GM19324 (cell line): Measurements from ENCODE around the gene SLC9A5.
A peak's percentile ranks its signal among the peaks of the same experiment; 100 is the strongest.

ENCODE experiments used
- ATAC-seq: cut with Tn5 transposase; IDR thresholded peaks from one replicate; pipeline ENCODE4 v1.9.1; 2021; ENCODE audit warnings: mild to moderate bottlenecking, moderate library complexity; ENCODE audit not compliant: unreplicated experiment, low FRiP score

Gene SLC9A5

DNA sequence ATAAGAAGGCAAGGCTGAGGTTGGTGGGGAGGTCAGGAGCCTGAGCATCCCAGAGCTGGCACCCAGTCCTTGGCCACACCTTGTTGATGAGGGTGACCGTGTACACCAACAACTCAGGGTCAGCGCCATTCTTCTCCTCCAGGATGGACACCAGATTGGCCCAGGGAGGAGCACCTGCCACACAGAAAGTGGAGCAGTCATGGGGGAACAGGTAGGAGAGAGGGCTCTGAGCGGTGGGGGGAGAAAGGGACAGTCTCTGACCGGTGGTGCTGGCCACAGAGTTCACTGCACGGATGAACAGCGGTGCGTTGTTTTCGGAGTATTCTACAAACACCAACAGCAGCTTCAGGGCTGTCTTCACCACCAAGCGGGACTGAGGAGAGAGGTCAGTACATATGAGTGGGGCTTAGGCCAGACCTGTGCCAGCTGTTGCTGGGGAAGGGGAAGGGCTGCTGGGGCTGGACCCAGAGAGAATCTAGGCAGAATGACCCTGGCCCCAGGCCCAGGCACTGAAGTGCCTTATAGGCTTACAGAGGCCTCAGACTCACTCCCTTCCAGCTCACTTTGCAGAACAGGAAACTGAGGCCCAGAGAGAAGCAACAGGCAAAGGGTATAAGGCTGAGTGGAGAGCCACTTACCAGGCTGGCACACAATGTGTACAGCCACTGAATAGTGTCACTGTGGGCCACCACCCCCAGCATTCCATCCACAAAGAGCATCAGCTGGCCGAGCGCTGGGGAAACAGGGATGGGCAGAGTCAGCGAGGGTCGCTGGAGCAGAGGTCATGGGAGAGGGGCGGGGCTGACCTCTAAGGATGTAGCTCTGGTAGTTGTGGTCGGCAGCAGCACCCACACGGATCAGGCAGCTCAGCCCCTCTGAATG lies 11.1 kb upstream of the SLC9A5 start:
- no peak for ATAC-seq

DNA sequence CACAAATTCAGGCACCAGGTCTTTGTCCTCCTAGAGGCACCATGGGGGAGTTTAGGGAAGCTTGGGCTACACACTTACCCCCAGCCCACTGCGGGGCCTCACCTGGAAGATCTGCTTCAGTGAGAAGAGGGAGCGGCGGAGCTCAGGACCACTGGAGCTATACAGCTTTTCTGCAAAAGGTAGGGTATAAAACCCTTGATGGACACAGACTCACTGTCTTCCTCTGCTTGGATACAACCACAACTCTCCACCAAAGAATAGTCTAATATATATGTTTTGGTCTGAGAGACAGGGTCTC lies 10.6 kb upstream of the SLC9A5 start:
- no peak for ATAC-seq

DNA sequence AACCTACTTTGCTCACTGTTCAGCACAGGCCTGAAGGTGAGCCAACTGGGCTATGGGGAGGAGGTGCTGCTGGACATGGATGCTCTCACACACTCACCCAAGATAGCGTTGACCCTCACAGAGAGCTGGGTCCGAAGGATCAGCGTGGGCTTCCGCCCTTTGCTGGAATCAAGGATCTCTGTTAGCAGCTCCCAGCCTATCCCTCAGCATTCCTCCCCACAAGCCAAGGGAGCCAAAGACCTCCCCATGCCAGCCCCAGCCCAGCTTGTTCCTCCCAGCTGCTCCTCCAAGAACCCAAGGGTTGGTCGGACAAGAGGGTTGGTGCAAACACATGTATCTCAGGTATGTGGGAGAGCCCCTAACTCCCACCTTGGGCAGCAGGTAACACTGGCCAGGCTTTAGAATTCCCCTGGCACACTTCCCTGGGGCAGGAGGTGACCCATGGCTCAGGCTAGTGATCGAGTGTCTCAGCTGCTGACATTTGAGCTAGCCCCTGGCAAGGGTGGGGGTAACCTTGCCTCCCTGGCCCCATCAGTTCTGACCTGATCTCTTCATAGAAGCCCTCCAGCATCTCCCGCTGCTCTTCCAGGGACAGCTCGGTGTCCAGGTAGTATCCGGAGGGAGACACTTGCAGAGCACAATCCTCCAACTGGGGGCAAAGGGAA lies 9.8 kb upstream of the SLC9A5 start:
- no peak for ATAC-seq

DNA sequence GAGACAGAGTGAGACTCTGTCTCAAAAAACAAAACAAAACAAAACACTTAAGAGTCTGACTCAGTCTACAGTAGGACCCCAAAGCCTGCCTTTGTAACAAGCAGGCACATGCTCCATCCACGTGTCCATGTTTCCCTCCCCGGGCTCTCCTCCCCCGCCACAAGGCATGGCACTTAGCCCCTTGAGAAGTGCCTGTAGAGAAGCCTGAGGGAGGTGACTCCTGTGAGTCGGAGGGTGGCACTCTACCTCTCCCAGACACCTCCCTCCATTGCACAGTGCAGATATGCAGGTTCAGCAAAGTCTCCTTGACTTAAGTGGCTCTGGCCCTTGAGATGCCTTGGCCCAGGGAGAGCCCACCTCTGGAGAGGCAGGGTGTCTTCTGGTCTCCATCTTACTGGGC lies 8.3 kb upstream of the SLC9A5 start:
- no peak for ATAC-seq

DNA sequence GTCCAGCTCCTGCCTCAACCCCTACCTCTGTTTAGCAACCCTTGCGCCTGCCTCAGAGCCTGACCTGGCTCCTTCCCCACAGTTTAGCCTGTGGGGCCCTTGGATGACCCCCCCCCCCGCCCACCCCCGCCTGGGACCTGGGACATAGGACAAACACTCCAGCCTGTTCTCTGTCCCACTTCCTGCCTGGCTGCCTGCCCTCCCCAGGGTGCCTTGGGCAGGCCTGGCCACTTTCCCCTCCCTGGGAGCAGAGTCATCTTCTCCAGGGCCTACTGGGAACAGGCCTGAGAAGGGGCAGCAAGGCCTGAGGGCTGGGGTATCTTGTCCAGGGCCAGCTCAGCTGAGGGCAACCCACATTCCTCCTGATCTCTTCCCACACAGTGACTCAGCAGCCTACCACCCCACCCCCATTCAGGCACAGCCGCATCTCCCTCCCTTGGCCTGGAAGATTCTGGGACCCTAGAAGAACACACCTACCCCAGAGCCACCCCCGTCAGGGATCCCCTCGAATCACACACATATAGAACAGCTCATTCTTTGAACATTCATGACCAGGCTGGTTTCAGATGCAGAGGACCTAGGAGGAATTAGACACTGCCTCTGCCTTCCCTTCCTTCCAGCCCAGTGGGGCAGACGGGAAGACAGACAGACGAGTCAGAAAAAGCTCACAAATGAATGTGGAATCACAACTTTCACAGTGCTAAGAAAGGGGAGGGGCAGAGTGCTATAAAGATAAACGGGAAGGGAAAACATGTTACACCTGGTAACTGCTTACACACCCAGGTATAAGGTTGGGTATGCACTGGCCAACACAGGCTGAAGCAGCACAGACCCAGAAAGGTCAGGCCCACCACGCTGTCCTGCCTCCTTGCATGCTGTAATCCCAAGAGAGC lies 7.5 kb upstream of the SLC9A5 start:
- no peak for ATAC-seq

DNA sequence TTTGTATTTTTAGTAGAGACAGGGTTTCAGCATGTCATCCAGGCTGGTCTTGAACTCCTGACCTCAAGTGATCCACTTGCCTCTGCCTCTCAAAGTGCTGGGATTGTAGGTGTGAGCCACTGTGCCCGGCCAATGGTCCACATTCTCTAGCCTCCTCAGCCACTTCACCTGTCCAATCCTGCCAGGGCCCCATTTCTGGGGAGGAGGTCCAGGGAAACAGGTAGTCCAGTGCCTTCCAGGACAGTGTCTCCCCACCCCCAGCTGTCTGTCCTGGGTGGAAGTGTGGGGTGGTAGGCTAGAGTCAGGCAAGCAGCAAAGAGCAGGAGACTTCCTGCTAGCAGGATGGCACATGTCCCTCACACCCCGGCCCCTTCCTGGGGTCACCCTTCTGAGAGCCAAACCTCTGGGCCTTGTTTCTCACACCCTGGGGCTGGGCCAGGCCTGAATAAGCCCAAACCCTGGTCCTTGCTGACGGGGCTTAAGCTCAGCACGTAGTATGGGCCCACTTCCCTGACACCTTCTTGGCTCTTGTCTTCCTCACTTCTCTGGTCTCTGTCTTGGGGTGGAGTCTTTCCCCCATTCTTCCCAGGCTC lies 6.5 kb upstream of the SLC9A5 start:
- ATAC-seq: no peak

DNA sequence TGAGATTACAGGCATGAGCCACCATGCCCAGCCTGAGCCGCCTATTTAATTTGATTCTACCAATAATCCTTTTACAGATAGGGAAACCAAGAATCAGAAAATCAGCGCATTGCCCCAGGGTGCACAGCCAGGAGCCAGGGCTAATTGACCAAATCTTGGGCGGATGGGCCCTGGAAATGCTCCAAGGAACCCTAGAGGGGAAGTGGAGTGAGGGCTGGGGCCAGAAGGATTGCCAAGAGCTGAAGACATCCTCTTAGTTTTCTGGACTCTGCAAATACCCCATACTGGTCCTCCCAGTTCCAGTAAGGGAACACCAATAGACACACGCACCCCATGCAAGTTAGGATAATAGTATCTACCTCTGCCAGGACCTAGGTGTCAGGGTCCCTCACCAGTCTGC lies 5.3 kb upstream of the SLC9A5 start:
- ATAC-seq: no peak

DNA sequence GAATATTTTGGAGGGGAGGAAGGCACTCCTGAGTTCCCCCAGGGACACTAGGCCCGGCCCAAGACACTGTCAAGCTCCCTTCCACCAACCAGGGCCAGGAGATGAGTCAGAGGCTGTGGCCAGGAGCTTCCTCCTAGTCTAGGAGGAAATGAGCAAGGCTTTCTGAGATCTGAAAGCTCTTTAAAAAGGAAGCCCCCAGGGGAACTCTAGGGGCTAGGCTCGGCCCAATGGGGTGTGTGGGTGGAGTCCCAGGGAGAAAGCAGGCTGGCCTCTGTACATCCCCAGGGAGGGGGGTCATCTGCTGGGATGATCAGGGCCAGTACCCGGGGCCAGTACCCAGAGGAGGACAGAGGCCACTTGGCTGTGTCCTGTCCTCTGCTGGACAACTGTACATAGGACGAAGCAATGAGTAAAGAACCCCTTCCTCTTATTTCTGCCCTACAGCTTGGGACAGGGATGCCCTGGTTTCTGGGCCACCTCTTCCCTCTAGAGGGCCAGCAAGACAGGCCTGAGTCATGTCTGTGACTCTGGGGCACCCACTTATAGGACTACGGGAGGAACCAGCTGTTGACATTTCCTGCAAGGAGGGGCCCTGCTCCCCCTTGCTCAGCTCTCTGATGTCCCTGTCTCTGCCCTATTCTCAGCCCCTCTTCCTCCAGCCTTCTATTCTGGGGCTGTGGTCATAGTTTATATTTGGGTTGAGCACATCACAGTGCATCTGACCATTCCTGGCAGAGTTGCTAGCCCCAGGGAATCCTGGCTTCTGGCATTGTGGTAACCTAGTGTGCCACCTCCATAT lies 4.2 kb upstream of the SLC9A5 start:
- peak; percentile 32 for ATAC-seq

DNA sequence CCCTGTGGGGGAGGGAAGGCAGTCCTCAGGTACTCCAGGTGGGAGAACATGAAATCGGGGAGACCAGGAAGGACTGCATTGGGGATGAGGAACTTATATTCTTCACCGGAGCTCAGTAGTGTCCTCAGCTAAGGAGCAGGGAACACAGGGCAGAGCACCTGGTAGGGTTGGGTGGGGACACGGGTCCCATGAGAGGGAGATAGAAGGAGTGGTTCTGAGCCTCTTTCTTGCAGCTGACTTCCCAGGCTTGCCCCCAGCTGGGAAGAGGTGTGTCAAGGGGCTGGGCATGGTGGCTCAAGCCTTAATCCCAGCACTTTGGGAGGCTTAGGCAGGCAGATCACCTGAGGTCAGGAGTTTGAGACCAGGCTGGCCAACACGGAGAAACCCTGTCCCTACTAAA lies 3.6 kb upstream of the SLC9A5 start:
- no peak for ATAC-seq

DNA sequence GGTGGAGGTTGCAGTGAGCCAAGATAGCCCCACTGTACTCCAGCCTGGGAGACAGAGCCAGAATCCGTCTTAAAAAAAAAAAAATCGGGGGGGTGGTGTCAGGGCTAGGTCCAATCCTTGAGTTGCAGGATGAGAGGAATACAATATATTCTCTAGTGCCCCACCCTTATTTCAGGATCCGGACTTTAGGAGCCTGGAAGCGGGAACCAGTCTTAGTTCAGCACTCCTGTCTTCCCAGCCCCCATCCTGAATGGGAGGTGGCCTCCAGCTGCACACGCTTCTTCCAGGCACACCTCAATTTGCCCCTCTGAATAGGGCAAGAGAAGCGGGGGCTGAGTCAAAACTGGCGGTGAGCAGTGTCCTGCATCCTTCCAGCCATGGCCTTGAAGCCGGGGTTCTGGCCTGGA lies 3.1 kb upstream of the SLC9A5 start:
- ATAC-seq: no peak

DNA sequence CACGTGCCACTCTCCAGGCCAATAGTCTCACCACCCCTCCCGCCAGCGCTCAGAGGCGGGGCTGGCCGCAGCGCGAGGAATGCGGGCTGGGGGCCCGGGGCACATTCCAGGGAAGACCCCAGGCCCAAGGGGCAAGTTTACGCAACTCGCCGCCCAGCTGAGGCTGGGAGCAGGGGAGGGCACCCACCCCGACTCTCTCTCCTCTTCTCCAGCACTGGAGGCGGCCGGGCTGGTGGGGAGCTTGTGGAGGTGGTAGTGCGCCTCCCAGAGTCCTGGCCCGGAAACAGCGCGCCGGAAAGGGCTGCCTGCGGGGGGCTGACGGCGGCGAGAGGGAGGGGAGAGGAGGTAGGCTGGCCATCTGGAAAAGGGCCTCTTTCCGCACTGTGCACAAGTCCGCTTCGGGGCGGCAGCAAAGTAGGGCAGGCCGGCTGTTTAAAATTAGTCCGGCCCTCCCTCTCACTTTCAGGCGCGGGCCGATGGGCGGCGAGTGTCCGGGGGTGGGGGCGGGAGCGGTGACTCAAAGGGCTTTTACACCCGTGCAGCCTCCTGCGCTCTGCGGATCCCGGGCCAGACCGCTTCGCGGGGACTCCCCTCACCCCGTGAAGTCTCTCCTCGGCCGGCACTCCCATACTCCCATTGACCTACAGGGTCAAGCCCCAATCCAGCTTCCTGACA lies 2.6 kb upstream of the SLC9A5 start:
- peak; percentile 26 for ATAC-seq

DNA sequence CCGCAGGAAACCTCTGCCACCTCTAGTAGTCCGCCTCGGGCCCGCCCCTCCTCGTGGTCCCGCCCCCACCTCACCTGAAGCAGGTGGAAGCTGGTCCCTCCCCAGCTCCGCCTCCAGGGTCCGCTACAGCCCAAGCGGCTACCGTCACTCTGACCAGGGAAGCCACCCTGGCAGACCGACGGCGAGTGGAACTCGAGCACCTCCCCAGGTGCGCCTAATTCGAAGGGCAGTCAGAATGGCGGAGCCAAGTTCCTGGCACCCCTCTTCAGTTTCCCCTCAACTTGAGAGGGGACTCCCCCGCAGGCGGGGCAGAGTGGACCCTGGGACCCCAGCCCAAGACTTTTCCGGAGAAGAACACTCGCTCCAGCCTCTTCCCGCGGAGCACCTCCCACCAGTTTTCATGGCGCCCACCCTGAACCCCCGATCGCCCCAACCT lies 2.0 kb upstream of the SLC9A5 start:
- ATAC-seq: peak; percentile 10

DNA sequence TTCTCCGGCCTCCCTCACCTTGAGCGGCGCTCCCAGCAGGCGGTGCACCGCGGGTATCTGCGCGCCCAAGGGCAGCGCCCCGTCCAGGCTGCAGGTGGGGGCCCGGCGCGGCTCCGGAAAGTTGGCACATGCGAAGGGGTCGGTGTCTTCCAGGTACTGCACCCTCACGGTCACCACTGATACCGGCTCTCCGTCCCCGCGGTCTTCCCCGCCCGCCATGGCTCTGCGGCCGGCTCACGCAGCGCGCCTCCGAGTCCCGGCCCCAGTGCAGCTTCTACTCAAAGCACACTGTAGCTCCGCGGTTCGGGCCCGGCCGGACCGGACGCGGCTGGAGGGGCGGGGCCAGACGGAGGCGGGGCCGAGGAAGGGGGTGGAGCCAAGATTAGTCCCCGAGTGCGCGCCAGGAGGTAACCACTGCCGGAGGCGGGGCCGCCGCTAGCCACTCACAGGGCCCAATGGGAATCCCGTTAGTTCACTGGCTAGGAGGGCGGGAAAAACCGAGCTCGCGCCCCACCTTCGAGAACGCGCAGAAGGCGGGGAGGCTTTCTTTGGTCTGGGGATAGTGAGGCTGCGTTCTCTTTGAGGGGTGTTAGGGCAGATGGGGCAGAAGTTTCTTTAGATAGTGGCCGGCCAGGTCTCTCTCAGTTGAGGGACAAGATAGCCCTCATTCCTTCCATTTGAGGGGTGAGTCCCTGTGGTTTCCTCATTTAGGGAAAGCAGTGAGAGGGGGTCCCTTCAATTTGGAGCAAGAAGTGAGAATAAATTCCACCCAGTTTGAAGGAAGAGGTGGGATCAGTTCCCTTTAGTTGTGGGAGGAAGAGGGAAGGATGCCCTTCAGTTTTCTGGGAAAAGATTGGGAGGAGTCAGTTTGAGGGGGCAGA lies 1.3 kb upstream of the SLC9A5 start, which contains the start of gene FHOD1:
Gene FHOD1 (minus strand): TSS at position 290 of the 881 bp plus-strand sequence. CDS start 71 bp downstream, at position 219.
- ATAC-seq: peak; percentile 66

DNA sequence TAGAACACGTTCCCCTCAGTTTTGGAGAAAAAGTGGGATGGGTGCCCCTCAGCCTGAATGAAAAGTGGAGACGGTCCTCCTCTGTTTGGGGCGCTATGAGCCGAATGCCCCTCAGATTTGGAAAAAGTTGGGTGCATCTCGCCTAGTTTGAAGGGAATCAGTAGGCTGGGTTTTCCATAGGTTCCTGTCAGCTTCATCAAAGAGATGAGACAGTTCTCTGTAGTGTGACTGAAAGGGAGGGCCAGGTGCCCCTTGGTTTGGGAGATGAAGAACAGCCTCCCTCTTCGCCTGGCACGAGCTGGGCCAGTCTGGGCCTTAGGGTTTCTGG lies 742 bp upstream of the SLC9A5 start:
- ATAC-seq: no peak

DNA sequence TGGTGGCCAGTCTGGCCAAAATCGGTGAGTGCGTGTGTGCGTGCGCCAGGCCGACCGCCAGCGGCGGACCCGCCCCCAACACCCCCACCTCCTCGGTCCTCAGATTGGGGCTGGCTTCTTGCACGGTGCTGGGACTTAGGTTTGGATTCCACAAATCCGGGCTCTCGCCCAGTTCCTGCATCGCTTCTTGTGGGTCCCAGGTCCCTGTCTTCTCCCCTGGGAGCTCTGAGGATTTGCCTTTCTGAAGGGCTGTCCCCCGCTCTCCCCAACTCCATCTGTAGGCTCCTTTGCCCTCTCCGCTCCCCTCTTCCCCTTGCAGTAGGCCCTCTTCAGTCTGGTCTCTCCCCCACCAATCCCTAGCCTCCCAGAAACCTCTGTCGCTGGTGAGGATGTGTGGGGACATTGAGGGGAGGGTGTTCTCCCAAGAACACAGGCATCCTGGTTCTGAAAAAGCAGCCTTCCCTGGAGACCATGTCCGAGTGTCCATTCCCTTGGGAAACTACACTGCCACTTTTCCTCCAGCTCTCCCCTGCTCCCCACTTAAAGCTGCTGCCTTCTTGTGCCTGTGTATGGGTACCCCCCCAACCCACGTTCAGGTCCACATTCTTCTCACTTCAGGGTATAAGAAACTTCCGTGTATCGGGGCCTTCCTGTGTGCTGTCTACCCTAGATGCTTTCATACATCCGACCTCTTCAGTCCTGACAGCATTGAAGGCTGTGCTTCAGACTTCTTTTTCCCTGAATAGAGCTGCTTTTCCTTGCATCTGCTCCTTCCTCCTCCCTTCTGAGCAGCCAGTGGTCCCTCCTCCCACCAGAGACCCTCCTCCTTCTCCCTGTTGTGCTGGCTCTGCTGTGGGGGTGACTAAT lies 632 bp downstream of the SLC9A5 start:
- ATAC-seq: no peak

DNA sequence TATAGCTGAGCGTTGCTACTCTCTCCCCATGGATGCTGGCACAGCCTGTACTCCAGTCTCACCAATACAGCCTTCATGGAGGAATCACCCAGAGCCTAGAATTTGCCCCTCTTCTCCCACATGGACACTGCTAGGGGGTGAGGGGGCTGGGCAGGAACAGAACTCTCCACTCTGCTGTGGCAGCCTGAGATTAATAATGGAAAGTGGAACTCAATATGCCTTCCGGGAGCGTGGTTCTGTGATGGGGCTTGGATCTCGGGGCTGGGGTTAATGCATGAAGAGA lies 1.2 kb downstream of the SLC9A5 start:
- no peak for ATAC-seq

DNA sequence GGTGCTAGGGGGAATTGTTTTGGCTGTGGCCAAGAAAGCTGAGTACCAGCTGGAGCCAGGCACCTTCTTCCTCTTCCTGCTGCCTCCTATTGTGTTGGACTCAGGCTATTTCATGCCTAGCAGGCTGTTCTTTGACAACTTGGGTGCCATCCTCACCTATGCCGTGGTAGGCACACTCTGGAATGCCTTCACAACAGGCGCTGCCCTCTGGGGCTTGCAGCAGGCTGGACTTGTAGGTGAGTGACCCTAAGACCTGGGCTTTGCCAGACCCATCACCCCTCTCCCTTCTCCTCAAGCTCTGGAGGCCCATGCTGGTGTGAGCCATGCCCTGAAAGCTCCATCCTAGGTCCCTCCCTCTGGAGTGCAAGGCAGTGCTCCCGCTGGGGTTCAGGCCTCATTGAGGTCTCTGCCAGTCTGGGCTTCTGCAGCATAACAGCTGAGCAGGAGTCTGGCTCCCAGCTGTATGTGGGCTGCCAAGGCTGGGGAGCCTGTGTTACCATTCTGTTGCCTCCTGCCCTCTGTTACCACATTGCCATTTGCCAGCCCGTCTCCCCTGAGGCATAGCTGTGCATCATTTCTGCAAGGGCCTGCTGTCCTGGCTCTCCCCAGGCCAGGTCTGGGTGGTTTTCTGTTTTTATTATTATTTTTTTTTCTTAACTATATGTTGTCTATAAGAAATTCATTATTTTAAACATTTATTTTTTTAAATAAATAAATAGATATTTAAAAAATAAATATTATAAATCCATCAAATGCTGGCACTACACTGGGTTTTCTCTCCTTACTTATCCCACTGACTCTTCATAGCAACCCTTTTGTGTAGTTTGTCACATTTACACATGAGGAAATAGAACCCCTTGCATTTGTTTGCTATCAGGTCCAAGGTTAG lies 4.1 kb downstream of the SLC9A5 start:
- no peak for ATAC-seq
